Stomach (tissue), 9 donors: ENCODE results near the gene NRDE2. TPM values are rescaled to one million over a fixed set of nuclear protein-coding genes. Genes with fewer than 3 reads are reported as not detected.
A peak's percentile ranks its signal among the peaks of the same experiment; 100 is the strongest.

ENCODE experiments used
- DNase-seq, 2 donors: peaks; one replicate each; pipeline versions ENCODE4 v3.0.0 to v3.0.0-alpha.2; 2013 to 2019
- H3K27ac ChIP-seq, 5 donors: fragments of 200-600 bp in 4 of 5; sonication (generic) in 4 of 5; one replicate each; pipeline ENCODE4 v1.5.1; 2013 to 2019; ENCODE audit warnings: mild to moderate bottlenecking in 1 of 5, moderate library complexity in 1 of 5
- H3K27me3 ChIP-seq, 3 donors: fragments of 200-600 bp; sonication (generic); one replicate each; pipeline ENCODE4 v1.5.1; 2017 to 2019; ENCODE audit warnings: mixed run types in 1 of 3
- H3K36me3 ChIP-seq, 4 donors: fragments of 200-600 bp; sonication (generic); 1 replicate in 3 of 4; 2 replicates in 1 of 4; pipeline ENCODE4 v1.5.1; 2016 to 2019
- H3K4me1 ChIP-seq, 4 donors: fragments of 200-600 bp; sonication (generic); one replicate each; pipeline ENCODE4 v1.5.1; 2016 to 2019
- H3K4me3 ChIP-seq, 4 donors: fragments of 200-600 bp; sonication (generic) in 3 of 4; one replicate each; pipeline ENCODE4 v1.5.1; 2016 to 2019; ENCODE audit warnings: mild to moderate bottlenecking in 1 of 4
- H3K9me3 ChIP-seq, 4 donors: fragments of 200-600 bp; sonication (generic); one replicate each; pipeline ENCODE4 v1.5.1; 2016 to 2019
- CTCF ChIP-seq, 7 experiments: fragments of 450-650 bp in 4 of 7; fragments of 200-600 bp in 3 of 7; sonication (generic) in 3 of 7; IDR thresholded peaks; one replicate each; pipeline ENCODE4 v1.5.1; 2016 to 2019; ENCODE audit warnings: antibody characterized with exemption in 7 of 7, control low read depth in 2 of 7, mild to moderate bottlenecking in 1 of 7
- EP300 ChIP-seq: sonication (generic); formaldehyde crosslinking; IDR thresholded peaks from one replicate; pipeline ENCODE4 v1.6.1; 2017; ENCODE audit warnings: antibody characterized with exemption
- POLR2A ChIP-seq, 4 donors: fragments of 450-650 bp; IDR thresholded peaks; one replicate each; pipeline ENCODE4 v1.6.1; 2016; ENCODE audit warnings: antibody characterized with exemption in 4 of 4, control low read depth in 2 of 4, mild to moderate bottlenecking in 1 of 4, moderate library complexity in 1 of 4
- POLR2AphosphoS5 ChIP-seq, 3 donors: sonication (generic); formaldehyde crosslinking; IDR thresholded peaks; one replicate each; pipeline ENCODE4 v1.6.1; 2016; ENCODE audit warnings: antibody characterized with exemption in 3 of 3
- WGBS, 5 donors: extraction: QIAGEN DNeasy Blood & Tissue Kit in 3 of 5; methylation state at CpG; one replicate each; pipeline versions ENCODE4 v1.1.5 to v1.1.7; 2013 to 2018; 5-methylcytosine and 5-hydroxymethylcytosine counted together
- intact Hi-C: fragments of 100-400 bp; cut with DNase I; formaldehyde crosslinking; loops from one replicate; pipeline ENCODE4 v1.15.1; 2023; ENCODE audit warnings: low total_unique reads
- polyA plus RNA-seq, 3 donors: library from polyadenylated mRNA; stranded (reverse); fragments of 200-250 nt; gene quantifications; one replicate each; pipeline ENCODE4 v1.2.3, GENCODE V29; 2013
- total RNA-seq, 5 donors: library from RNA; depleted of rRNA; stranded (reverse); fragments of >200 nt; gene quantifications; one replicate each; pipeline versions ENCODE4 v1.1.0 to v1.2.3, GENCODE V29; 2014 to 2016
- donor health status: healthy with polysubstance abuse.
- donor health status: Bipolar disorder and iron deficiency.
- donor health status: healthy.

Gene NRDE2
- total and polyA plus RNA-seq, 8 donors: 5.7 to 34.8 (median 15.7) TPM

GRCh38 chr14:90336985-90337384 is 5.2 kb upstream of the NRDE2 start:
- Histone ChIP-seq H3K9me3 (no peaks in the 10 kb centered on the region), H3K36me3 (no peaks in the 10 kb centered on the region), H3K27ac (no peak overlapping the region), H3K4me3 (no peak overlapping the region), H3K27me3 (peaks cover 0 to 43% (median 0%) of the 10 kb centered on the region in 3 donors), H3K4me1 (peaks cover 0 to 6% (median 3%) of the 10 kb centered on the region in 4 donors)
- peak in 1 of 2 donors; percentile 83 for DNase-seq
- intact Hi-C loops: no loop called here
- 27 to 49% (median 42%) methylated on average over 2 of the region's 2 CpGs for WGBS, 5 donors
- TF ChIP-seq POLR2AphosphoS5 (IDR thresholded peaks at IDR 0.05) (no peak), CTCF (IDR thresholded peaks at IDR 0.05) (no peak), POLR2A (IDR thresholded peaks at IDR 0.05) (no peak), EP300 (no peak)

- Histone ChIP-seq H3K27me3 (peaks cover 0 to 43% (median 0%) of the 10 kb centered on the region in 3 donors), H3K4me3 (no peak overlapping the region), H3K27ac (no peak overlapping the region), H3K4me1 (peaks cover 0 to 6% (median 4%) of the 10 kb centered on the region in 4 donors), H3K9me3 (no peaks in the 10 kb centered on the region), H3K36me3 (no peaks in the 10 kb centered on the region)
- WGBS, 5 donors: 81 to 88% (median 87%) methylated on average over 3 of the region's 3 CpGs
- TF ChIP-seq POLR2A (IDR thresholded peaks at IDR 0.05): no peak
- TF ChIP-seq POLR2AphosphoS5 (IDR thresholded peaks at IDR 0.05): no peak
- no peak for DNase-seq
- intact Hi-C loops: no loop called here
Measured at GRCh38 chr14:90336401-90336800, 4.7 kb upstream of the NRDE2 start.

- 34 to 42% (median 37%) methylated on average over 6 of the region's 6 CpGs for WGBS, 5 donors
- Histone ChIP-seq H3K4me1 (peaks cover 0 to 36% (median 21%) of the 10 kb centered on the region in 4 donors), H3K27me3 (peaks cover 0 to 22% (median 0%) of the 10 kb centered on the region in 3 donors), H3K9me3 (no peaks in the 10 kb centered on the region), H3K4me3 (peak overlapping the region; percentile 63 to 73 (median 68)), H3K27ac (peak overlapping the region; percentile 83 to 91 (median 88)), H3K36me3 (no peaks in the 10 kb centered on the region)
- TF ChIP-seq POLR2AphosphoS5 (IDR thresholded peaks at IDR 0.05) (no peak), POLR2A (IDR thresholded peaks at IDR 0.05) (no peak), CTCF (IDR thresholded peaks at IDR 0.05) (no peak), EP300 (no peak)
- intact Hi-C loops: no loop called here
- no peak for DNase-seq
Measured at GRCh38 chr14:90332271-90332584, 487 bp upstream of the NRDE2 start.

GRCh38 chr14:90330203-90331196 is 1.2 kb downstream of the NRDE2 start:
- no peak for DNase-seq
- Histone ChIP-seq H3K36me3 (no peaks in the 10 kb centered on the region), H3K27me3 (peaks cover 0 to 11% (median 0%) of the 10 kb centered on the region in 3 donors), H3K9me3 (no peaks in the 10 kb centered on the region), H3K27ac (peak overlapping the region in 4 of 5 donors; percentile 84 to 91 (median 89)), H3K4me1 (peaks cover 0 to 41% (median 24%) of the 10 kb centered on the region in 4 donors), H3K4me3 (peak overlapping the region; percentile 63 to 73 (median 68))
- intact Hi-C loops: no loop called here
- 93 to 95% (median 94%) methylated on average over 15 of the region's 15 CpGs for WGBS, 5 donors
- TF ChIP-seq CTCF (IDR thresholded peaks at IDR 0.05): no peak
- TF ChIP-seq EP300: no peak
- no peak for TF ChIP-seq POLR2A (IDR thresholded peaks at IDR 0.05)
- TF ChIP-seq POLR2AphosphoS5 (IDR thresholded peaks at IDR 0.05): no peak
